Activated CD4-positive, alpha-beta T cell treated with anti-CD3 and anti-CD28 coated beads, Interleukin-2, amount 10 ng/mL, durations not matched to agents 7 days and 5 days (primary cell): ENCODE measurements around the gene GLP1R. TPM values are rescaled to one million over a fixed set of nuclear protein-coding genes. Genes with fewer than 3 reads are reported as not detected.

Experiments used
- CTCF ChIA-PET: fragments of 350-600 bp; sonication (Branson Sonifier 250); formaldehyde crosslinking; loops from one replicate; lab custom pipeline; 2021; ENCODE audit warnings: antibody characterized with exemption; lab: Charles Lee
- POLR2A ChIA-PET: fragments of 350-600 bp; sonication (Branson Sonifier 250); formaldehyde crosslinking; loops from one replicate; lab custom pipeline; 2021; ENCODE audit warnings: antibody characterized with exemption; lab: Charles Lee
- DNase-seq: peaks from one replicate; pipeline ENCODE4 v3.0.0-alpha.2; 2020
- H3K27ac Mint-ChIP-seq: one replicate; pipeline ENCODE4 v1.8.0; 2021; ENCODE audit warnings: mild to moderate bottlenecking, moderate library complexity, mixed read lengths
- H3K27me3 Mint-ChIP-seq: one replicate; pipeline ENCODE4 v1.8.0; 2021; ENCODE audit warnings: mixed read lengths
- H3K36me3 Mint-ChIP-seq: one replicate; pipeline ENCODE4 v1.8.0; 2021; ENCODE audit warnings: low read depth, mixed read lengths
- H3K4me1 Mint-ChIP-seq: one replicate; pipeline ENCODE4 v1.8.0; 2021; ENCODE audit warnings: mixed read lengths
- H3K4me3 Mint-ChIP-seq: one replicate; pipeline ENCODE4 v1.8.0; 2021; ENCODE audit warnings: mild to moderate bottlenecking, moderate library complexity, mixed read lengths
- H3K9me3 Mint-ChIP-seq: one replicate; pipeline ENCODE4 v1.8.0; 2021; ENCODE audit warnings: mixed read lengths
- total RNA-seq, 2 experiments: library from RNA; stranded (reverse); gene quantifications; one replicate each; pipeline ENCODE4 v1.2.3, GENCODE V29; 2021

GLP1R gene
- total RNA-seq, 2 experiments from 2014 or later = not detected

- H3K4me3 Mint-ChIP-seq = no peak overlapping the region
- no peak for DNase-seq
- ChIA-PET POLR2A (no interaction called here), CTCF (interaction anchor here (1.7 to 1.8 kb wide), 2 partner anchors 12 to 24 kb away, joined by 4 to 5 read pairs; no protein-coding TSS in a partner anchor)
- H3K27me3 Mint-ChIP-seq = peaks cover 25% of the 10 kb centered on the region
- no peaks in the 10 kb centered on the region for H3K36me3 Mint-ChIP-seq
- H3K27ac Mint-ChIP-seq = no peak overlapping the region
- H3K9me3 Mint-ChIP-seq = no peaks in the 10 kb centered on the region
- H3K4me1 Mint-ChIP-seq = peaks cover 7% of the 10 kb centered on the region
Observed at GRCh38 chr6:39085129-39085797, 36.7 kb downstream of the GLP1R start.

- H3K4me1 Mint-ChIP-seq = peaks cover 7% of the 10 kb centered on the region
- CTCF ChIA-PET = interaction anchor here (1.2 to 1.8 kb wide), 2 partner anchors 14 to 23 kb away, joined by 3 to 5 read pairs; no protein-coding TSS in a partner anchor
- H3K27ac Mint-ChIP-seq = no peak overlapping the region
- no peak for DNase-seq
- H3K27me3 Mint-ChIP-seq = peaks cover 33% of the 10 kb centered on the region
- no peaks in the 10 kb centered on the region for H3K36me3 Mint-ChIP-seq
- H3K9me3 Mint-ChIP-seq = no peaks in the 10 kb centered on the region
- H3K4me3 Mint-ChIP-seq = no peak overlapping the region
- POLR2A ChIA-PET = no interaction called here
Observed at GRCh38 chr6:39086294-39086693, 37.7 kb downstream of the GLP1R start.

DNA sequence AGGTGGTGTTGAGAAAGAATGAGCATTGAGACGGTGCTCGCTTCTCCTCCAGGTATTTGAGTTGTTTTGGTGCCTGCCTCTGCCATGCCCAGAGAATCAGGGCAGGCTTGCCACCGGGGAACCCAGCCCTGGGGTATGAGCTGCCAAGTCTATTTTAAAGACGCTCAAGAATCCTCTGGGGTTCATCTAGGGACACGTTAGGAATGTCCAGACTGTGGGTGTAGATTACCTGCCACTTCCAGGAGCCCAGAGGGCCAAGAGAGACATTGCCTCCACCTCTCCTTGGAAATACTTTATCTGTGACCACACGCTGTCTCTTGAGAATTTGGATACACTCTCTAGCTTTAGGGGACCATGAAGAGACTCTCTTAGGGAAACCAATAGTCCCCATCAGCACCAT, 38.1 kb downstream of the GLP1R start:
- ChIA-PET POLR2A (no interaction called here), CTCF (interaction anchor here (1.2 kb wide), 1 partner anchor 13 kb away, joined by 3 read pairs; no protein-coding TSS in a partner anchor)
- no peak for DNase-seq
- Mint-ChIP-seq H3K4me3 (no peak overlapping the region), H3K36me3 (no peaks in the 10 kb centered on the region), H3K27me3 (peaks cover 34% of the 10 kb centered on the region), H3K9me3 (no peaks in the 10 kb centered on the region), H3K4me1 (peaks cover 7% of the 10 kb centered on the region), H3K27ac (no peak overlapping the region)

- ChIA-PET POLR2A (no interaction called here), CTCF (interaction anchor here (1.2 kb wide), 1 partner anchor 13 kb away, joined by 3 read pairs; no protein-coding TSS in a partner anchor)
- DNase-seq = no peak
- Mint-ChIP-seq H3K9me3 (no peaks in the 10 kb centered on the region), H3K27me3 (peaks cover 37% of the 10 kb centered on the region), H3K36me3 (no peaks in the 10 kb centered on the region), H3K27ac (no peak overlapping the region), H3K4me3 (no peak overlapping the region), H3K4me1 (peaks cover 7% of the 10 kb centered on the region)
Observed at GRCh38 chr6:39087197-39087596, 38.6 kb downstream of the GLP1R start.

DNA sequence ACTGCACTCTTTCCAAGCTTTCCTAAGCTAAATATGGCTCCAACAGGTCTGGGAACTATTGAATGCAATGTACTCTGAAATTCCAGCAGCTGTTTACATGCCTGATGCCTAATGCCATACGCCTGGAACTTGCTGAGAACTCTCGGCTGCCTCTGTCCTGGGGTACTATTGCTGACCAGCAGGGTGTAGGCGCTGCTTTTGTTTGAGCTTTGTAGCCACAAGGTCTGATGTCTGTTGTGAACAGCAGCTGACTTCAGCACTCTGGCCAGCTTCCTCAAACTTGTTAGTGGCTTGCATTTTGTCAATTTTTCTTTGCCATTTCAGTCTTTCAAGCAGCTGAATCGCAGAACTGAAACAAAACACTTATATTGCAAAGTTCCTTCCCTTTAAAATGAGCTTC, 39.8 kb downstream of the GLP1R start:
- Mint-ChIP-seq H3K4me1 (peaks cover 7% of the 10 kb centered on the region), H3K27ac (no peak overlapping the region), H3K4me3 (no peak overlapping the region), H3K36me3 (no peaks in the 10 kb centered on the region), H3K9me3 (no peaks in the 10 kb centered on the region), H3K27me3 (peaks cover 41% of the 10 kb centered on the region)
- ChIA-PET POLR2A (no interaction called here), CTCF (interaction anchor here (1.0 to 1.7 kb wide), 4 partner anchors 9 to 214 kb away, joined by 3 to 6 read pairs (median 4); no protein-coding TSS in a partner anchor)
- no peak for DNase-seq

- H3K4me3 Mint-ChIP-seq = no peak overlapping the region
- peaks cover 41% of the 10 kb centered on the region for H3K27me3 Mint-ChIP-seq
- H3K36me3 Mint-ChIP-seq = no peaks in the 10 kb centered on the region
- ChIA-PET POLR2A (no interaction called here), CTCF (interaction anchor here (1.4 kb wide), 1 partner anchor 10 kb away, joined by 3 read pairs; no protein-coding TSS in a partner anchor)
- DNase-seq = no peak
- H3K4me1 Mint-ChIP-seq = peaks cover 7% of the 10 kb centered on the region
- no peak overlapping the region for H3K27ac Mint-ChIP-seq
- H3K9me3 Mint-ChIP-seq = no peaks in the 10 kb centered on the region
Observed at GRCh38 chr6:39090036-39090435, 41.5 kb downstream of the GLP1R start.

DNA sequence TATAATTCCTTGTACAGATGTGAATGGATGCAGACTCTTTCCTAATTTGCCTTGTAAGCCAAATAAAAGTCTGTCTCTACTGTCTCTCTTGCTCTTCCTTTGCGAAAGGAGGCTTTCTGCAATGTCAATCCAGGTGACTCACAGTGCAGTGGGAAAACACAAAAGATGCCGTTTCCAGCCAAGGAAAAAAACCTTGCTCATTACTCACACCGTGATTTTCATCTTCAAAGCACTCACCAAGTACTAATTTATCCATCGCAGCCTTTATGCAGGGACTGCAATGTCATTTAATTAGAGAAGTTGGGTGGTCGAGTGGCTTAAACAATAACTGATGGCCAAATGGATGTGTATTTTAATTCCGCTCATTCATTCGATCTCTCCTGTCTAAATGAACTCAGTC, 42.6 kb downstream of the GLP1R start:
- H3K27me3 Mint-ChIP-seq = peaks cover 41% of the 10 kb centered on the region
- POLR2A ChIA-PET = no interaction called here
- H3K4me1 Mint-ChIP-seq = peaks cover 4% of the 10 kb centered on the region
- DNase-seq = no peak
- no peaks in the 10 kb centered on the region for H3K36me3 Mint-ChIP-seq
- no peak overlapping the region for H3K4me3 Mint-ChIP-seq
- no peak overlapping the region for H3K27ac Mint-ChIP-seq
- H3K9me3 Mint-ChIP-seq = no peaks in the 10 kb centered on the region
- CTCF ChIA-PET = interaction anchor here (1.4 kb wide), 1 partner anchor 9 kb away, joined by 3 read pairs; no protein-coding TSS in a partner anchor

DNA sequence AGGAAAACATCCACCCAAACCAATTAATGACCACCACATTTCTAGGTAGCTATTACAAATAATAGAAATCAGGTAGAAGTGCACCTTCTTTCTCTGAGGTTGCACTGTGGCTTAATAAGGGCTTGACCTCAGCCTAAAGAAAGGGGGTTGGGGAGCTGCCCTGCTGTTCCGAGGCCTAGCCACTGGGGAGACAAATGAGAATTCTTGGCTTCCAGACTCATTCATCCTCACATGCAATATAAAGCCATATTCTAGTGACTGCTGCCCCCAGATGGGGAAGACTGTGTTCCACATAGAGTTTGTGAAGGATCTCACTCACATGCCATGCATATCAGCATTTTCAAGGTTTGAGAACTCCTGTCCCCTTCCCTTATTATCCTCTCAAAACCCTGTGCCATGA, 43.5 kb downstream of the GLP1R start:
- H3K4me3 Mint-ChIP-seq = no peak overlapping the region
- peaks cover 2% of the 10 kb centered on the region for H3K4me1 Mint-ChIP-seq
- ChIA-PET POLR2A (no interaction called here), CTCF (interaction anchor here (1.7 kb wide), 1 partner anchor 210 kb away, joined by 4 read pairs; no protein-coding TSS in a partner anchor)
- H3K27ac Mint-ChIP-seq = no peak overlapping the region
- no peaks in the 10 kb centered on the region for H3K36me3 Mint-ChIP-seq
- peaks cover 39% of the 10 kb centered on the region for H3K27me3 Mint-ChIP-seq
- H3K9me3 Mint-ChIP-seq = no peaks in the 10 kb centered on the region
- no peak for DNase-seq

GRCh38 chr6:39093149-39093708, 44.6 kb downstream of the GLP1R start:
- Mint-ChIP-seq H3K27me3 (peaks cover 32% of the 10 kb centered on the region), H3K4me1 (peaks cover 2% of the 10 kb centered on the region), H3K27ac (no peak overlapping the region), H3K9me3 (no peaks in the 10 kb centered on the region), H3K36me3 (no peaks in the 10 kb centered on the region), H3K4me3 (no peak overlapping the region)
- CTCF ChIA-PET = interaction anchor here (0.6 to 1.7 kb wide), 7 partner anchors 10 to 1542 kb away, joined by 3 to 4 read pairs (median 3); no protein-coding TSS in a partner anchor
- no peak for DNase-seq
- POLR2A ChIA-PET = no interaction called here

DNA sequence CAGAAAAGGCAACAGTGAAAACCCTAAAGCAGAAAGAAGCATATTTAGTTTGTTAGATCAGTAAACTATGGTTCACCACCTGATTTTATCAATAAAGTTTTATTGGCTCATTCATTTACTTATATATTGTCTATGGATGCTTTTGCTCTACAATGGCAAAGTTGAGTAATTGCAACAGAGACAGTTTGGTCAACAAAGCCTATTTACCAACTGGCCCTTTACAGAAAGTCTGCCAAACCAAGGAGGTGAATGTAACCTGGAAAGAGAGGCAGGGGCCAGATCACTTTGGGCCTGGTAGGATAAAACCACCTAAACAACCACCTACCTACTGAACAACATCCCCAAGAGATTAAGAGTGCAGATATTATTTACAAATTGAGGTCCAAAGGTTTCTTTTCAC, 47.0 kb downstream of the GLP1R start:
- POLR2A ChIA-PET = no interaction called here

DNA sequence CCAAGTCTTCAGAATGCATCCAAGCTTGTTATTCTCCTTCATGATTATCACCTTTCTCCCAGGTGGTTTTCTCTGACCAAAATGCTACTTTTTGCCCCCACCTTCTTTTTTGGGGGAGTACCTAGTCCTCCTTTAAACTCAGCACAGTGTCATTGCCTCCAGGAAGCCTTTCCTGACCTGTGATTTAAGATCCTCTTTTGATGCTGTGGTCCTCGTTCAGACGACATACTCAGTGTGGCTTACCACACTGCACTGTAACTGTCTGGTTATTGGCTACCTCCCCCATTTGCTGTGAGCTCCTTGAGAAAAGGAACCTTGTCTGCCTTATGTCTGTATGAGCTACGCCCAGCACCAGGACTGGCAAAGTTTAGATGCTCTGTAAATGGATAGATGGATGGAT, 51.8 kb downstream of the GLP1R start:
- no peak overlapping the region for H3K27ac Mint-ChIP-seq
- ChIA-PET CTCF (interaction anchor here (0.9 to 1.4 kb wide), 3 partner anchors 10 to 14 kb away, joined by 3 to 5 read pairs (median 3); no protein-coding TSS in a partner anchor), POLR2A (no interaction called here)
- H3K4me1 Mint-ChIP-seq = peaks cover 14% of the 10 kb centered on the region
- H3K4me3 Mint-ChIP-seq = no peak overlapping the region
- H3K9me3 Mint-ChIP-seq = no peaks in the 10 kb centered on the region
- H3K36me3 Mint-ChIP-seq = peaks cover 14% of the 10 kb centered on the region
- DNase-seq = peak; percentile 51
- H3K27me3 Mint-ChIP-seq = peaks cover 3% of the 10 kb centered on the region

More for the DNA sequence above, 47.0 kb downstream of the GLP1R start:
- Mint-ChIP-seq H3K4me1 (peaks cover 5% of the 10 kb centered on the region), H3K4me3 (no peak overlapping the region), H3K36me3 (no peaks in the 10 kb centered on the region), H3K9me3 (no peaks in the 10 kb centered on the region), H3K27me3 (peaks cover 17% of the 10 kb centered on the region), H3K27ac (no peak overlapping the region)
- no peak for DNase-seq
- CTCF ChIA-PET = no interaction called here

GRCh38 chr6:39102071-39102820, 53.7 kb downstream of the GLP1R start:
- no peak overlapping the region for H3K27ac Mint-ChIP-seq
- POLR2A ChIA-PET = no interaction called here

More at GRCh38 chr6:39102071-39102820, 53.7 kb downstream of the GLP1R start:
- H3K27me3 Mint-ChIP-seq = peaks cover 3% of the 10 kb centered on the region
- no peaks in the 10 kb centered on the region for H3K9me3 Mint-ChIP-seq
- H3K36me3 Mint-ChIP-seq = peaks cover 19% of the 10 kb centered on the region
- CTCF ChIA-PET = interaction anchor here (1.0 to 1.3 kb wide), 3 partner anchors 9 to 230 kb away, joined by 3 read pairs; no protein-coding TSS in a partner anchor
- peak; percentile 23 for DNase-seq
- H3K4me3 Mint-ChIP-seq = no peak overlapping the region
- H3K4me1 Mint-ChIP-seq = peaks cover 14% of the 10 kb centered on the region
